ENCODE measurements around the gene CLEC4F. TPM values are rescaled to one million over a fixed set of nuclear protein-coding genes. Genes with fewer than 3 reads are reported as not detected.

Gene CLEC4F
- total and polyA plus RNA-seq, 2 donors (not counting 1 experiment from before 2014, with no cell fraction given): not detected

DNA sequence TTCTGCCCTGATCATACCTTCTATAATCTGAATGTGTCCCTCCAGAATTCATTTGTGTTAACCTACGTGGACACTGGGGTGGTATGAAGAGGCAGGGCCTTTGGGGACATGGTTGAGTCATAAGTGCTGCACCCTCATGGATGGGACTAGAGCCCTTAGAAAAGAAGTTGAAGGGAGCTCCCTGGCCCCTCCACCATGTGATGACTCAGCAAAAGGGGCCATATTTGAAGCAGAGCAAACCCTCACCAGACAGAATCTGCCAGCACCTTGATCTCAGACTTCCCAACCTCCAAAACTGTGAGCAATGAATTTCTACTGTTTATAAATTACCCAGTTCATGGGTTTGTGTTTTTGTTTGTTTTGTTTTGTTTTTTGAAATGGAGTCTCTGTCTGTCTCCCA, 48.6 kb upstream of the CLEC4F start:
- Mint-ChIP-seq H3K27me3 (peaks cover 48% of the 10 kb centered on the region), H3K9me3 (ENCODE audit: insufficient read depth) (no peaks in the 10 kb centered on the region), H3K27ac (no peak overlapping the region), H3K4me3 (no peak overlapping the region), H3K4me1 (peaks cover 6% of the 10 kb centered on the region)
- Histone ChIP-seq H3K9ac (ENCODE audit: low read length) (no peak overlapping the region), H3K4me2 (replicated peaks; ENCODE audit: low read depth, low read length, poor library complexity, severe bottlenecking) (no peak overlapping the region), H4K20me1 (ENCODE audit: control insufficient read depth, insufficient read depth, low read length, poor library complexity, severe bottlenecking) (no peaks in the 10 kb centered on the region), H3K27ac (ENCODE audit: low read length in 2 of 2) (no peak overlapping the region), H3K9me3 (ENCODE audit: control extremely low read depth in 1 of 3, control insufficient read depth in 2 of 3, insufficient read depth in 1 of 3, low read length in 2 of 3) (no peaks in the 10 kb centered on the region), H3K27me3 (replicated peaks in 1 of 4; ENCODE audit: control extremely low read depth in 1 of 4, control insufficient read depth in 3 of 4, insufficient read depth in 4 of 4, low read length in 3 of 4) (peaks cover 0 to 37% (median 15%) of the 10 kb centered on the region in 4 experiments), H3K4me3 (ENCODE audit: control extremely low read depth in 1 of 5, extremely low read depth in 1 of 5, insufficient read depth in 1 of 5, low read depth in 2 of 5, low read length in 4 of 5) (no peak overlapping the region), H2AFZ (ENCODE audit: insufficient read depth, low read depth, low read length, poor library complexity, severe bottlenecking) (no peak overlapping the region), H3K79me2 (ENCODE audit: control insufficient read depth, insufficient read depth, low read length) (no peaks in the 10 kb centered on the region), H3K36me3 (replicated peaks in 1 of 2; ENCODE audit: control extremely low read depth in 1 of 2, control insufficient read depth in 1 of 2, extremely low read depth in 1 of 2, insufficient read depth in 2 of 2, low read length in 1 of 2) (no peaks in the 10 kb centered on the region), H3K4me1 (ENCODE audit: control insufficient read depth in 2 of 2, insufficient read depth in 2 of 2, low read length in 2 of 2) (peaks cover 8 to 13% of the 10 kb centered on the region in 2 donors)
- CTCF ChIA-PET: interaction anchor here (0.6 to 4.1 kb wide), 4 partner anchors 7 to 1329 kb away, joined by 3 to 51 read pairs (median 16); no protein-coding TSS in a partner anchor
- TF ChIP-seq EZH2 (IDR thresholded peaks at IDR 0.05; ENCODE audit: borderline replicate concordance, insufficient read depth, low read depth, low read length, poor library complexity, severe bottlenecking) (no peak), CTCF (IDR thresholded peaks at IDR 0.05) (no peak)
- no CpG with 5 or more reads among the region's 1 CpG for WGBS (ENCODE audit: insufficient coverage)
- POLR2A ChIA-PET: no interaction called here
- ATAC-seq (ENCODE audit: low read depth) (no peak), DNase-seq (no peak)
- intact Hi-C loops (cut with micrococcal nuclease): no loop called here

DNA sequence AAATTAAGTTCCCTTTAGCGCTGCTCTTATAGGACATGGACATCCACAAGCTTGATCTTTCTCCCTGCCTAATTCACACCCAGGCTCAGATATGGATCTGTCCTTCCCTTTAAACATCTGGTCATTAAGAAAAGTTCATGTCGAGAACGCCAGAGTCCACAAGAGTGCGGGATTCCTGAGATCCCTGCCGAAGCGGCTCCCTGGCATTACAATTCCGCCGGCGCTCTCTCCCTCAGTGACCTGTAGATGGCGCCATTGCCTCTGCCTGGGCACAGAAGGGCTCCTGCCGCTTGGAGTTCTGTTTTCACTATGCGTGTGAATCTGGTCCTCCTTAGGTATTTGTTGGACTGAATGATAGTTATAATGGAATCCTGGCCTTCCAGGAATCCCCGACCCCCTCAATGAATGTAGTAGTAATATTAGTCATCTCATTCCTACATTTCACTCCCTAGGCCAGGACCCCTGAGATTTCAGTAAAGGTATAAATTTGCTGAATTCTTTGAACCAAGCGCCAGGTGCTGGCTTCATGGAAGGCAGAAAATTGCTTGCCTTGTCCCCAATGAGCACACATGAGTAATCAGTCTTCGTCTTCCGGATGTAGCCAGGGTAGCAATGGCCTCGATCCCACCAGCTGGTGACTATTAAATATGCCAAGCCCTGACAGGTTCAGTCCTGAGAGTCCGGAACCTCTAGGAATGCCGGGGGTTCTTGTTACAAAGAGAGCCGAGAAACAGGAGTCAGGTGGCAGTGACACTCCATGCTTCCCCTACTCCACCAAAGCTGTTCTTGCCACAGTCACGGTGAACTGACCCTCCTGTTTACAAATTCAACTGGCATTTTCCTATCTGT, 41.6 kb upstream of the CLEC4F start:
- no peak overlapping the region for H2AFZ ChIP-seq (ENCODE audit: insufficient read depth, low read depth, low read length, poor library complexity, severe bottlenecking)
- H3K4me3 ChIP-seq (ENCODE audit: control extremely low read depth in 1 of 5, extremely low read depth in 1 of 5, insufficient read depth in 1 of 5, low read depth in 2 of 5, low read length in 4 of 5): no peak overlapping the region
- TF ChIP-seq CTCF (IDR thresholded peaks at IDR 0.05): peak; percentile 95
- TF ChIP-seq EZH2 (IDR thresholded peaks at IDR 0.05; ENCODE audit: borderline replicate concordance, insufficient read depth, low read depth, low read length, poor library complexity, severe bottlenecking): no peak
- Mint-ChIP-seq H3K4me3 (no peak overlapping the region), H3K4me1 (peaks cover 2% of the 10 kb centered on the region), H3K9me3 (ENCODE audit: insufficient read depth) (no peaks in the 10 kb centered on the region), H3K27ac (no peak overlapping the region), H3K27me3 (peaks cover 61% of the 10 kb centered on the region)
- DNase-seq (peak; percentile 68), ATAC-seq (ENCODE audit: low read depth) (peak; percentile 58)
- H3K4me1 ChIP-seq (ENCODE audit: control insufficient read depth in 2 of 2, insufficient read depth in 2 of 2, low read length in 2 of 2): no peaks in the 10 kb centered on the region
- no peaks in the 10 kb centered on the region for H4K20me1 ChIP-seq (ENCODE audit: control insufficient read depth, insufficient read depth, low read length, poor library complexity, severe bottlenecking)
- H3K79me2 ChIP-seq (ENCODE audit: control insufficient read depth, insufficient read depth, low read length): no peaks in the 10 kb centered on the region
- no peak overlapping the region for H3K4me2 ChIP-seq (replicated peaks; ENCODE audit: low read depth, low read length, poor library complexity, severe bottlenecking)
- H3K9me3 ChIP-seq (ENCODE audit: control extremely low read depth in 1 of 3, control insufficient read depth in 2 of 3, insufficient read depth in 1 of 3, low read length in 2 of 3): no peaks in the 10 kb centered on the region
- CTCF ChIA-PET: interaction anchor here (0.7 to 3.9 kb wide), 6 partner anchors 9 to 652 kb away, joined by 3 to 29 read pairs (median 5); no protein-coding TSS in a partner anchor
- H3K36me3 ChIP-seq (replicated peaks in 1 of 2; ENCODE audit: control extremely low read depth in 1 of 2, control insufficient read depth in 1 of 2, extremely low read depth in 1 of 2, insufficient read depth in 2 of 2, low read length in 1 of 2): no peaks in the 10 kb centered on the region
- H3K27ac ChIP-seq (ENCODE audit: low read length in 2 of 2): no peak overlapping the region
- peaks cover 0 to 23% (median 15%) of the 10 kb centered on the region in 4 experiments for H3K27me3 ChIP-seq (replicated peaks in 1 of 4; ENCODE audit: control extremely low read depth in 1 of 4, control insufficient read depth in 3 of 4, insufficient read depth in 4 of 4, low read length in 3 of 4)
- 41% methylated on average over 18 of the region's 21 CpGs for WGBS (ENCODE audit: insufficient coverage)
- intact Hi-C loops (cut with micrococcal nuclease): loop anchor here (1.0 kb wide), 1 partner anchor 84 kb away; no protein-coding TSS in a partner anchor
- POLR2A ChIA-PET: no interaction called here
- no peak overlapping the region for H3K9ac ChIP-seq (ENCODE audit: low read length)

Data from B cell (primary cell).